GM12865 (cell line): ENCODE measurements around the gene STK33.

Experiments used
- DNase-seq: peaks from one replicate; pipeline ENCODE4 v3.0.0; 2010; ENCODE audit warnings: low read depth
- H3K4me3 ChIP-seq: 2 replicates; pipeline ENCODE4 v1.5.1; 2011; ENCODE audit warnings: mild to moderate bottlenecking, low read depth, low read length, control low read depth
- CTCF ChIP-seq: IDR thresholded peaks from 2 replicates; pipeline ENCODE4 v1.5.1; 2011; ENCODE audit warnings: low read length, control low read depth, low read depth, inconsistent platforms; ENCODE audit not compliant: insufficient read depth; ENCODE audit errors: missing control alignments

The STK33 gene

GRCh38 chr11:8355416-8355742, 238.6 kb downstream of the STK33 start:
- no peak for TF ChIP-seq CTCF
- DNase-seq = no peak

GRCh38 chr11:8354622-8355415, 239.2 kb downstream of the STK33 start:
- H3K4me3 ChIP-seq = no peak overlapping the region
- DNase-seq = peak; percentile 19
- TF ChIP-seq CTCF = no peak

More at GRCh38 chr11:8355416-8355742, 238.6 kb downstream of the STK33 start:
- no peak overlapping the region for H3K4me3 ChIP-seq

- no peak for DNase-seq
- no peak overlapping the region for H3K4me3 ChIP-seq
- TF ChIP-seq CTCF = no peak
These were observed 241.0 kb downstream of the STK33 start for GRCh38 chr11:8352876-8353505.

GRCh38 chr11:8352103-8352875, 241.7 kb downstream of the STK33 start:
- no peak for DNase-seq
- no peak overlapping the region for H3K4me3 ChIP-seq
- no peak for TF ChIP-seq CTCF

- no peak overlapping the region for H3K4me3 ChIP-seq
- no peak for TF ChIP-seq CTCF
- DNase-seq = no peak
These were observed 242.8 kb downstream of the STK33 start for GRCh38 chr11:8351223-8351622.

- TF ChIP-seq CTCF = no peak
- no peak for DNase-seq
- H3K4me3 ChIP-seq = no peak overlapping the region
These were observed 246.1 kb downstream of the STK33 start for GRCh38 chr11:8347978-8348377.
